ENCODE data around the gene VWA8. TPM values are rescaled to one million over a fixed set of nuclear protein-coding genes. Genes with fewer than 3 reads are reported as not detected.
"Not testable (repeated sequence)": the region's sequence is repeated elsewhere in the genome, so short reads cannot be mapped to it uniquely, and the experiment has no call there.

VWA8 gene
- total RNA-seq, 1 donor from 2014 or later, result 12.2 TPM

DNA sequence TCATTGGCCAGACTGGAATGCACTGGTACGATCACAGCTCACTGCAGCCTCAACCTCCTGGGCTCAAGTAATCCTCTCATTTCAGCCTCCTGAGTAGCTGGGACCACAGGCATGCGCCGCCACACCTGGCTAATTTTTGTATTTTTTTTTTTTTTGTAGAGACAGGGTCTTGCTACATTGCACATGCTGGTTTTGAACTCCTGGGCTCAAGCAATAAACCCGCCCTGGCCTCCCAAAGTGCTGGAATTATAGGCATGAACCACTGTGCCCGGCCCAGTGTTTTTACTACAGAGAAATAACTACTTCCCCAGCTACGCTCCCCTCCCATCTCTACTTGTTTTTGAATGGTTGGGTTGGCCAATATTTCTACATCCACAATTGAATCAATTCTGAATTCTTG is 381.0 kb downstream of the VWA8 start:
- Mint-ChIP-seq H3K27me3 (ENCODE audit: low read depth) (no peaks in the 10 kb centered on the region), H3K9me3 (ENCODE audit: low read depth) (no peaks in the 10 kb centered on the region), H3K4me1 (ENCODE audit: low read depth) (peaks cover 17% of the 10 kb centered on the region), H3K4me3 (ENCODE audit: unreplicated experiment) (no peak overlapping the region), H3K27ac (ENCODE audit: unreplicated experiment) (no peak overlapping the region), H3K36me3 (ENCODE audit: low read depth) (peaks cover 11% of the 10 kb centered on the region)
- no peak for DNase-seq (ENCODE audit: low spot score)
- TF ChIP-seq, protein P1, sequence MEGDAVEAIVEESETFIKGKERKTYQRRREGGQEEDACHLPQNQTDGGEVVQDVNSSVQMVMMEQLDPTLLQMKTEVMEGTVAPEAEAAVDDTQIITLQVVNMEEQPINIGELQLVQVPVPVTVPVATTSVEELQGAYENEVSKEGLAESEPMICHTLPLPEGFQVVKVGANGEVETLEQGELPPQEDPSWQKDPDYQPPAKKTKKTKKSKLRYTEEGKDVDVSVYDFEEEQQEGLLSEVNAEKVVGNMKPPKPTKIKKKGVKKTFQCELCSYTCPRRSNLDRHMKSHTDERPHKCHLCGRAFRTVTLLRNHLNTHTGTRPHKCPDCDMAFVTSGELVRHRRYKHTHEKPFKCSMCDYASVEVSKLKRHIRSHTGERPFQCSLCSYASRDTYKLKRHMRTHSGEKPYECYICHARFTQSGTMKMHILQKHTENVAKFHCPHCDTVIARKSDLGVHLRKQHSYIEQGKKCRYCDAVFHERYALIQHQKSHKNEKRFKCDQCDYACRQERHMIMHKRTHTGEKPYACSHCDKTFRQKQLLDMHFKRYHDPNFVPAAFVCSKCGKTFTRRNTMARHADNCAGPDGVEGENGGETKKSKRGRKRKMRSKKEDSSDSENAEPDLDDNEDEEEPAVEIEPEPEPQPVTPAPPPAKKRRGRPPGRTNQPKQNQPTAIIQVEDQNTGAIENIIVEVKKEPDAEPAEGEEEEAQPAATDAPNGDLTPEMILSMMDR (IDR thresholded peaks at IDR 0.05), result no peak

DNA sequence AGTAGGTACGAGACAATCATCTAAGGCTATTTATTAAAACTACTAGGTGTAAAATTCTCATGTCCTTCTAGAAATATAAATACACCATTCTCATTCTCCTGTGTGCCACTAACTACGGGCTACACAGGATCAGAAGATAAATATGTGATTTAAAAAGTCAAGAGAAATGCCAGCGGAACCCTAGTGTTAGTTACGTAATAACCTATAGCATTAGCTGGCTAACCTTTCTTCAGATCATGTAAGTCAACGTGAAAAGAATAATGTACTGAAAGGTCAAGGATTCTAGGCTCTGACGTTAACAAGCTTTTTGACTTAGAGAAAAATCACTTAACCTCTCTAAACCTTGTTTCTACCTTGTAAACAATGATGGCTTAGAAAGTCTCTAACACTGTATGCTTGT is 381.7 kb downstream of the VWA8 start:
- peaks cover 12% of the 10 kb centered on the region for H3K36me3 Mint-ChIP-seq (ENCODE audit: low read depth)

DNA sequence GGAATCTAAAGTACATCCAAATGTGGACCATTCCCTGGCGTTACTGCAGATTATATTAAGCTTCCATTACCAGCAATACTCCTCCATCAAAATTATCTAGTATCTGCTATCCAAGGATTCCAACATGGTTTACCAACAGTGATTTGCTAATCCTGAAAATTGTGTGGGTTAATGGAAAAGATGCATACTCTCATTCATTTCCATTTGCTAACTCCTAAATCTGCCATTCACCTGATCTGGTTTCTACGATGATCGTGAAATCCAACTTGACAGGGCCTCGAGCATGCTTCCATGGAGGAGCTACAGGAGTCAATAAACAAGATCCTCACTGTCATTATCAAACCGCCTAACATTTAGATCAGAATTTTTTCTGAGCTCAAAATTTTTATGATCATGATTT is 382.5 kb downstream of the VWA8 start:
- peaks cover 17% of the 10 kb centered on the region for H3K4me1 Mint-ChIP-seq (ENCODE audit: low read depth)
- TF ChIP-seq, protein P1 (IDR thresholded peaks at IDR 0.05), result no peak
- H3K27me3 Mint-ChIP-seq (ENCODE audit: low read depth), result no peaks in the 10 kb centered on the region
- DNase-seq (ENCODE audit: low spot score), result no peak
- H3K36me3 Mint-ChIP-seq (ENCODE audit: low read depth), result peaks cover 10% of the 10 kb centered on the region
- H3K27ac Mint-ChIP-seq (ENCODE audit: unreplicated experiment), result no peak overlapping the region
- H3K4me3 Mint-ChIP-seq (ENCODE audit: unreplicated experiment), result no peak overlapping the region
- no peaks in the 10 kb centered on the region for H3K9me3 Mint-ChIP-seq (ENCODE audit: low read depth)

More for the DNA sequence above, 381.7 kb downstream of the VWA8 start:
- no peak for DNase-seq (ENCODE audit: low spot score)
- H3K27me3 Mint-ChIP-seq (ENCODE audit: low read depth), result no peaks in the 10 kb centered on the region
- no peak overlapping the region for H3K4me3 Mint-ChIP-seq (ENCODE audit: unreplicated experiment)
- H3K27ac Mint-ChIP-seq (ENCODE audit: unreplicated experiment), result no peak overlapping the region
- TF ChIP-seq, protein P1 (IDR thresholded peaks at IDR 0.05), result no peak
- H3K4me1 Mint-ChIP-seq (ENCODE audit: low read depth), result peaks cover 17% of the 10 kb centered on the region
- no peaks in the 10 kb centered on the region for H3K9me3 Mint-ChIP-seq (ENCODE audit: low read depth)

DNA sequence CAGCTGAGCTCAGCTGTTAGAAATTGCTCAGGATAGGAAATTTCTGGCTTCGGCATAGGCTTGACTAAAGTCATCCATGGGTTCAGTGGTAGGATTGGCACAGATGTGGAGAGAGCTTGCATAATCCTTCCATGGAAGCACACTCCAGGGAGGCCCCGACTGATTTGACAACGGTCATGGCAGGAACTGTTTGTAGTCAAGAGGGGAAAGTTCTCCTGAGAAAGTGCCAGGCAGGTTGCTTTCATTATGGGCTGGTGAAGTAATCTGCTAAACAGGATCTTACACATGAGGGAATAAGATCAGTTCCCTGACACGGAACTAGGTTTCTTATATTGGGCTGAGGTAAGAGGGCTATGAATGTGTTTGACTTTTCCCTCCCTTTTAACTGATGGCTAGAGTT is 383.5 kb downstream of the VWA8 start:
- DNase-seq (ENCODE audit: low spot score), result no peak

DNA sequence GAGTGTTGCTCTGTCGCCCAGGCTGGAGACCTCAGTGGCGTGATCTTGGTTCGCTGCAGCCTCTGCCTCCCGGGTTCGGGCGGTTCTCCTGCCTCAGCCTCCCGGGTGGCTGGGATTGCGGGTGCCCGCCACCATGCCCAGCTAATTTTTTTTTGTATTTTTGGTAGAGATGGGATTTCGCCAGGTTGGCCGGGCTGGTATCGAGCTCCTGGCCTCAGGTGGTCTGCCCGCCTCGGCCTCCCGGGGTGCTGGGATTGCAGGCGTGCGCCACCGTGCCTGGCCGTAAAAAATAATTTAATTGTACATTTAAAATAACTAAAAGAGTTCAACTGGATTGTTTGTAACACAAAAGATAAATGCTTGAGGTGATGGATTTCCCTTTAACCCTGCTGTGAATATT is 387.3 kb downstream of the VWA8 start:
- H3K36me3 Mint-ChIP-seq (ENCODE audit: low read depth); H3K4me1 Mint-ChIP-seq (ENCODE audit: low read depth); H3K4me3 Mint-ChIP-seq (ENCODE audit: unreplicated experiment); DNase-seq (ENCODE audit: low spot score); H3K27me3 Mint-ChIP-seq (ENCODE audit: low read depth); H3K27ac Mint-ChIP-seq (ENCODE audit: unreplicated experiment); H3K9me3 Mint-ChIP-seq (ENCODE audit: low read depth): not testable (repeated sequence)

More for the DNA sequence above, 383.5 kb downstream of the VWA8 start:
- no peak overlapping the region for H3K4me3 Mint-ChIP-seq (ENCODE audit: unreplicated experiment)
- H3K27me3 Mint-ChIP-seq (ENCODE audit: low read depth), result no peaks in the 10 kb centered on the region
- H3K9me3 Mint-ChIP-seq (ENCODE audit: low read depth), result no peaks in the 10 kb centered on the region
- no peak overlapping the region for H3K27ac Mint-ChIP-seq (ENCODE audit: unreplicated experiment)
- peaks cover 8% of the 10 kb centered on the region for H3K36me3 Mint-ChIP-seq (ENCODE audit: low read depth)
- TF ChIP-seq, protein P1 (IDR thresholded peaks at IDR 0.05), result no peak
- H3K4me1 Mint-ChIP-seq (ENCODE audit: low read depth), result peaks cover 12% of the 10 kb centered on the region

DNA sequence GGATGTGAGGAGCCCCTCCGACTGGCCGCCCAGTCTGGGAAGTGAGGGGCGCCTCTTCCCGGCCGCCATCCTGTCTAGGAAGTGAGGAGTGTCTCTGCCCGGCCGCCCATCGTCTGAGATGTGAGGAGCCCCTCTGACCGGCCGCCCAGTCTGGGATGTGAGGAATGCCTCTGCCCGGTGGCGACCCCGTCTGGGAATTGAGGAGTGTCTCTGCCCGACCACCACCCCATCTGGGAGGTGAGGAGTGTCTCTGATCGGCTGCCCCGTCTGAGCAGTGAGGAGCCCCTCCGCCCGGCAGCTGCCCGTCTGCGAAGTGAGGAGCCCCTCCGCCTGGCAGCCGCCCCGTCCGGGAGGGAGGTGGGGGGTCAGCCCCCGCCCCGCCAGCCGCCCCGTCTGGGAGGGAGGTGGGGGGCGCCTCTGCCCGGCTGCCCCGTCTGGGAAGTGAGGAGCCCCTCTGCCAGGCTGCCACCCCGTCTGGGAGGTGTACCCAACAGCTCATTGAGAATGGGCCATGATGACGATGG is 389.0 kb downstream of the VWA8 start:
- not testable (repeated sequence) for H3K9me3 Mint-ChIP-seq (ENCODE audit: low read depth); H3K27ac Mint-ChIP-seq (ENCODE audit: unreplicated experiment)

More for the DNA sequence above, 389.0 kb downstream of the VWA8 start:
- not testable (repeated sequence) for H3K4me1 Mint-ChIP-seq (ENCODE audit: low read depth); H3K4me3 Mint-ChIP-seq (ENCODE audit: unreplicated experiment); H3K27me3 Mint-ChIP-seq (ENCODE audit: low read depth); DNase-seq (ENCODE audit: low spot score); H3K36me3 Mint-ChIP-seq (ENCODE audit: low read depth)
